Smooth muscle cell (in vitro differentiated cells): Measurements from ENCODE around the gene PUM2. TPM values are rescaled to one million over a fixed set of nuclear protein-coding genes. Genes with fewer than 3 reads are reported as not detected.

Experiments used
- DNase-seq: peaks from one replicate; lab custom pipeline; 2025; ENCODE audit not compliant: unreplicated experiment; lab: John Stamatoyannopoulos, UW
- H2AFZ ChIP-seq: fragments of 200-600 bp; sonication (generic); 2 replicates; pipeline ENCODE4 v1.6.0; 2016; ENCODE audit warnings: antibody characterized with exemption, low read depth, mild to moderate bottlenecking
- H3F3A ChIP-seq: fragments of 200-600 bp; sonication (generic); 2 replicates; pipeline ENCODE4 v1.6.0; 2017; ENCODE audit warnings: antibody characterized with exemption, low read depth
- H3K27ac ChIP-seq: fragments of 200-600 bp; sonication (generic); 2 replicates; pipeline ENCODE4 v1.5.1; 2016; ENCODE audit warnings: low read depth, mild to moderate bottlenecking
- H3K27me3 ChIP-seq: fragments of 200-600 bp; sonication (generic); 2 replicates; pipeline ENCODE4 v1.6.1; 2016; ENCODE audit warnings: low read depth, mild to moderate bottlenecking
- H3K36me3 ChIP-seq: fragments of 200-600 bp; sonication (generic); 2 replicates; pipeline ENCODE4 v1.5.1; 2016; ENCODE audit warnings: low read depth
- H3K4me1 ChIP-seq: fragments of 200-600 bp; sonication (generic); 2 replicates; pipeline ENCODE4 v1.5.1; 2016; ENCODE audit warnings: low read depth
- H3K4me2 ChIP-seq: fragments of 200-600 bp; sonication (generic); 2 replicates; pipeline ENCODE4 v1.6.0; 2016; ENCODE audit warnings: mild to moderate bottlenecking
- H3K4me3 ChIP-seq: fragments of 200-600 bp; sonication (generic); 2 replicates; pipeline ENCODE4 v1.5.1; 2016; ENCODE audit warnings: mild to moderate bottlenecking
- H3K79me2 ChIP-seq: fragments of 200-600 bp; sonication (generic); 2 replicates; pipeline ENCODE4 v1.6.0; 2016; ENCODE audit warnings: low read depth, mild to moderate bottlenecking
- H3K9ac ChIP-seq: fragments of 200-600 bp; sonication (generic); 2 replicates; pipeline ENCODE4 v1.6.0; 2016; ENCODE audit warnings: low read depth
- H3K9me3 ChIP-seq: fragments of 200-600 bp; sonication (generic); replicated peaks from 2 replicates; pipeline ENCODE4 v1.5.1; 2016; ENCODE audit warnings: low read depth
- H4K20me1 ChIP-seq: fragments of 200-600 bp; sonication (generic); 2 replicates; pipeline ENCODE4 v1.6.0; 2016; ENCODE audit warnings: low read depth
- CTCF ChIP-seq: fragments of 200-600 bp; sonication (generic); IDR thresholded peaks from 2 replicates; pipeline ENCODE4 v1.5.1; 2017; ENCODE audit warnings: borderline replicate concordance, mild to moderate bottlenecking, antibody characterized with exemption; ENCODE audit not compliant: insufficient read depth, poor library complexity, severe bottlenecking
- WGBS: methylation state at CpG from one replicate; pipeline ENCODE4 v1.1.7; 2016; ENCODE audit warnings: low lambda C conversion rate; 5-methylcytosine and 5-hydroxymethylcytosine counted together
- polyA plus RNA-seq: library from polyadenylated mRNA; unstranded; fragments of >200 nt; fragmentation: Nextera tagmentation; extraction: Ambion mirVana; gene quantifications from 2 replicates; pipeline ENCODE4 v1.2.1, GENCODE V29; 2016
- total RNA-seq: library from RNA; depleted of rRNA; stranded (reverse); fragments of >200 nt; gene quantifications from 2 replicates; pipeline ENCODE4 v1.2.3, GENCODE V29; 2014

PUM2 gene
- total and polyA plus RNA-seq, 2 experiments from 2014 or later: 5.2 to 42.0 TPM

GRCh38 chr2:20215183-20216040, 135.2 kb downstream of the PUM2 start:
- TF ChIP-seq CTCF: no peak
- Histone ChIP-seq H2AFZ (no peak overlapping the region), H3K9me3 (no peaks in the 10 kb centered on the region), H3K27me3 (no peaks in the 10 kb centered on the region), H3F3A (no peaks in the 10 kb centered on the region), H4K20me1 (no peaks in the 10 kb centered on the region), H3K4me3 (no peak overlapping the region), H3K4me2 (no peak overlapping the region), H3K79me2 (peaks cover 17% of the 10 kb centered on the region), H3K4me1 (peaks cover 15% of the 10 kb centered on the region), H3K9ac (no peak overlapping the region), H3K27ac (no peak overlapping the region), H3K36me3 (no peaks in the 10 kb centered on the region)
- no peak for DNase-seq
- WGBS: 98% methylated on average over 13 of the region's 13 CpGs

GRCh38 chr2:20214566-20215182, 136.0 kb downstream of the PUM2 start:
- Histone ChIP-seq H3K27ac (peak overlapping the region; percentile 42), H3K4me1 (peaks cover 15% of the 10 kb centered on the region)

GRCh38 chr2:20213651-20214565, 136.7 kb downstream of the PUM2 start:
- Histone ChIP-seq H2AFZ (no peak overlapping the region), H3K4me1 (peaks cover 15% of the 10 kb centered on the region), H3K27ac (peak overlapping the region; percentile 87), H3K27me3 (no peaks in the 10 kb centered on the region), H3K9ac (no peak overlapping the region), H3K4me2 (peak overlapping the region; percentile 70), H3K4me3 (no peak overlapping the region), H3K79me2 (peaks cover 5% of the 10 kb centered on the region), H4K20me1 (no peaks in the 10 kb centered on the region), H3F3A (no peaks in the 10 kb centered on the region), H3K36me3 (no peaks in the 10 kb centered on the region), H3K9me3 (no peaks in the 10 kb centered on the region)
- no peak for TF ChIP-seq CTCF
- DNase-seq: no peak
- 66% methylated on average over 8 of the region's 9 CpGs for WGBS

More at GRCh38 chr2:20214566-20215182, 136.0 kb downstream of the PUM2 start:
- Histone ChIP-seq H3K36me3 (no peaks in the 10 kb centered on the region), H3K9me3 (no peaks in the 10 kb centered on the region), H3F3A (no peaks in the 10 kb centered on the region), H3K27me3 (no peaks in the 10 kb centered on the region), H4K20me1 (no peaks in the 10 kb centered on the region), H3K79me2 (peaks cover 10% of the 10 kb centered on the region), H3K9ac (no peak overlapping the region), H2AFZ (no peak overlapping the region), H3K4me3 (no peak overlapping the region), H3K4me2 (no peak overlapping the region)
- no peak for DNase-seq
- WGBS: 74% methylated on average over 2 of the region's 2 CpGs
- no peak for TF ChIP-seq CTCF
